Breast epithelium (tissue), 4 donors: ENCODE data around the gene MORN4. TPM values are rescaled to one million over a fixed set of nuclear protein-coding genes. Genes with fewer than 3 reads are reported as not detected.

ENCODE experiments used
- DNase-seq, 2 donors: peaks; one replicate each; pipeline ENCODE4 v3.0.0-alpha.2; 2019; ENCODE audit warnings: low spot score in 2 of 2
- H3K27ac ChIP-seq, 2 donors: fragments of 200-600 bp; sonication (generic) in 1 of 2; one replicate each; pipeline ENCODE4 v1.5.1; 2016 to 2019; ENCODE audit warnings: mild to moderate bottlenecking in 1 of 2
- H3K27me3 ChIP-seq, 2 donors: fragments of 200-600 bp; sonication (generic) in 1 of 2; one replicate each; pipeline versions ENCODE4 v1.5.1 to v1.6.0; 2017 to 2019; ENCODE audit warnings: control low read depth in 1 of 2, mild to moderate bottlenecking in 1 of 2
- H3K36me3 ChIP-seq: fragments of 200-600 bp; one replicate; pipeline ENCODE4 v1.5.1; 2019
- H3K4me1 ChIP-seq, 2 donors: fragments of 200-600 bp; sonication (generic); one replicate each; pipeline ENCODE4 v1.5.1; 2016 to 2019; ENCODE audit warnings: control low read depth in 1 of 2
- H3K4me3 ChIP-seq, 3 donors: fragments of 200-600 bp; sonication (generic); 1 replicate in 2 of 3; 2 replicates in 1 of 3; pipeline ENCODE4 v1.5.1; 2016 to 2019; ENCODE audit warnings: mild to moderate bottlenecking in 3 of 3, moderate library complexity in 2 of 3
- H3K9me3 ChIP-seq, 2 donors: fragments of 200-600 bp; sonication (generic) in 1 of 2; one replicate each; pipeline ENCODE4 v1.5.1; 2016 to 2019; ENCODE audit warnings: control low read depth in 1 of 2
- POLR2A ChIP-seq: fragments of 450-650 bp; IDR thresholded peaks from one replicate; pipeline ENCODE4 v1.6.1; 2016; ENCODE audit warnings: antibody characterized with exemption, mild to moderate bottlenecking, moderate library complexity
- POLR2AphosphoS5 ChIP-seq, 3 donors: sonication (generic); formaldehyde crosslinking; IDR thresholded peaks; one replicate each; pipeline ENCODE4 v1.6.1; 2017; ENCODE audit warnings: antibody characterized with exemption in 3 of 3
- intact Hi-C: fragments of 100-400 bp; cut with DNase I; formaldehyde crosslinking; loops from one replicate; pipeline ENCODE4 v1.15.1; 2023; ENCODE audit warnings: low total_unique reads
- total RNA-seq, 3 donors: library from RNA; depleted of rRNA; stranded (reverse); fragments of >200 nt; gene quantifications; one replicate each; pipeline ENCODE4 v1.1.0, GENCODE V29; 2016
- TF ChIP-seq, protein P1 (sequence below), 3 donors: fragments of 450-650 bp; IDR thresholded peaks; one replicate each; pipeline ENCODE4 v1.5.1; 2016 to 2017; ENCODE audit warnings: antibody characterized with exemption in 3 of 3, mild to moderate bottlenecking in 3 of 3, moderate library complexity in 3 of 3

Gene MORN4
- total RNA-seq, 3 donors from 2014 or later: 3.5 to 9.4 (median 6.9) TPM

GRCh38 chr10:97673736-97674525 lies 40.6 kb upstream of the MORN4 start:
- TF ChIP-seq, protein P1, sequence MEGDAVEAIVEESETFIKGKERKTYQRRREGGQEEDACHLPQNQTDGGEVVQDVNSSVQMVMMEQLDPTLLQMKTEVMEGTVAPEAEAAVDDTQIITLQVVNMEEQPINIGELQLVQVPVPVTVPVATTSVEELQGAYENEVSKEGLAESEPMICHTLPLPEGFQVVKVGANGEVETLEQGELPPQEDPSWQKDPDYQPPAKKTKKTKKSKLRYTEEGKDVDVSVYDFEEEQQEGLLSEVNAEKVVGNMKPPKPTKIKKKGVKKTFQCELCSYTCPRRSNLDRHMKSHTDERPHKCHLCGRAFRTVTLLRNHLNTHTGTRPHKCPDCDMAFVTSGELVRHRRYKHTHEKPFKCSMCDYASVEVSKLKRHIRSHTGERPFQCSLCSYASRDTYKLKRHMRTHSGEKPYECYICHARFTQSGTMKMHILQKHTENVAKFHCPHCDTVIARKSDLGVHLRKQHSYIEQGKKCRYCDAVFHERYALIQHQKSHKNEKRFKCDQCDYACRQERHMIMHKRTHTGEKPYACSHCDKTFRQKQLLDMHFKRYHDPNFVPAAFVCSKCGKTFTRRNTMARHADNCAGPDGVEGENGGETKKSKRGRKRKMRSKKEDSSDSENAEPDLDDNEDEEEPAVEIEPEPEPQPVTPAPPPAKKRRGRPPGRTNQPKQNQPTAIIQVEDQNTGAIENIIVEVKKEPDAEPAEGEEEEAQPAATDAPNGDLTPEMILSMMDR (IDR thresholded peaks at IDR 0.05): no peak
- TF ChIP-seq POLR2A (no peak), POLR2AphosphoS5 (IDR thresholded peaks at IDR 0.05) (no peak)
- DNase-seq: no peak
- intact Hi-C loops: no loop called here
- H3K27ac ChIP-seq: peak overlapping the region in 1 of 2 donors; percentile 12
- H3K9me3 ChIP-seq: no peaks in the 10 kb centered on the region
- no peak overlapping the region for H3K4me3 ChIP-seq
- H3K27me3 ChIP-seq: no peaks in the 10 kb centered on the region
- peaks cover 6% of the 10 kb centered on the region for H3K36me3 ChIP-seq
- no peaks in the 10 kb centered on the region for H3K4me1 ChIP-seq

- H3K27ac ChIP-seq: no peak overlapping the region
- no peaks in the 10 kb centered on the region for H3K27me3 ChIP-seq
- H3K36me3 ChIP-seq: no peaks in the 10 kb centered on the region
- no peaks in the 10 kb centered on the region for H3K4me1 ChIP-seq
- H3K9me3 ChIP-seq: no peaks in the 10 kb centered on the region
- no peak for TF ChIP-seq POLR2AphosphoS5 (IDR thresholded peaks at IDR 0.05)
- TF ChIP-seq, protein P1 (IDR thresholded peaks at IDR 0.05): no peak
- no peak for TF ChIP-seq POLR2A
- DNase-seq: no peak
- no peak overlapping the region for H3K4me3 ChIP-seq
- intact Hi-C loops: no loop called here
Measured at GRCh38 chr10:97669571-97669970, 36.3 kb upstream of the MORN4 start.

GRCh38 chr10:97667463-97667862 lies 34.2 kb upstream of the MORN4 start:
- no peaks in the 10 kb centered on the region for H3K4me1 ChIP-seq
- H3K27ac ChIP-seq: no peak overlapping the region
- H3K27me3 ChIP-seq: no peaks in the 10 kb centered on the region
- H3K36me3 ChIP-seq: no peaks in the 10 kb centered on the region
- no peak for TF ChIP-seq POLR2AphosphoS5 (IDR thresholded peaks at IDR 0.05)
- no peak for TF ChIP-seq POLR2A
- TF ChIP-seq, protein P1 (IDR thresholded peaks at IDR 0.05): no peak
- no peaks in the 10 kb centered on the region for H3K9me3 ChIP-seq
- intact Hi-C loops: no loop called here
- H3K4me3 ChIP-seq: no peak overlapping the region
- no peak for DNase-seq

GRCh38 chr10:97666992-97667391 lies 33.7 kb upstream of the MORN4 start:
- intact Hi-C loops: no loop called here
- TF ChIP-seq, protein P1 (IDR thresholded peaks at IDR 0.05): no peak
- TF ChIP-seq POLR2AphosphoS5 (IDR thresholded peaks at IDR 0.05) (no peak), POLR2A (no peak)
- no peak overlapping the region for H3K4me3 ChIP-seq
- H3K4me1 ChIP-seq: no peaks in the 10 kb centered on the region
- no peaks in the 10 kb centered on the region for H3K9me3 ChIP-seq
- no peak overlapping the region for H3K27ac ChIP-seq
- H3K27me3 ChIP-seq: no peaks in the 10 kb centered on the region
- no peak for DNase-seq
- H3K36me3 ChIP-seq: no peaks in the 10 kb centered on the region

GRCh38 chr10:97664282-97664850 lies 31.1 kb upstream of the MORN4 start:
- Histone ChIP-seq H3K4me3 (no peak overlapping the region), H3K27ac (no peak overlapping the region), H3K4me1 (no peaks in the 10 kb centered on the region), H3K9me3 (no peaks in the 10 kb centered on the region), H3K27me3 (no peaks in the 10 kb centered on the region), H3K36me3 (no peaks in the 10 kb centered on the region)
- intact Hi-C loops: no loop called here
- TF ChIP-seq POLR2AphosphoS5 (IDR thresholded peaks at IDR 0.05) (no peak), POLR2A (no peak)
- TF ChIP-seq, protein P1 (IDR thresholded peaks at IDR 0.05): no peak
- DNase-seq: no peak
